HG02943 (cell line): ENCODE data around the gene TOR2A.
"Not testable (repeated sequence)": the region's sequence is repeated elsewhere in the genome, so short reads cannot be mapped to it uniquely, and the experiment has no call there.

Experiments used
- ATAC-seq: cut with Tn5 transposase; IDR thresholded peaks from one replicate; pipeline ENCODE4 v1.9.1; 2021; ENCODE audit warnings: mild to moderate bottlenecking, low read depth, moderate library complexity; ENCODE audit not compliant: unreplicated experiment

TOR2A gene

GRCh38 chr9:127769101-127769500, 34.0 kb upstream of the TOR2A start:
- no peak for ATAC-seq

GRCh38 chr9:127768698-127769097, 33.6 kb upstream of the TOR2A start:
- no peak for ATAC-seq

GRCh38 chr9:127767909-127768331, 32.8 kb upstream of the TOR2A start:
- no peak for ATAC-seq

- ATAC-seq: no peak
Observed at GRCh38 chr9:127767410-127767809, 32.3 kb upstream of the TOR2A start.

- no peak for ATAC-seq
Observed at GRCh38 chr9:127765418-127765817, 30.3 kb upstream of the TOR2A start.

- no peak for ATAC-seq
Observed at GRCh38 chr9:127763918-127764384, 28.9 kb upstream of the TOR2A start.

- ATAC-seq: no peak
Observed at GRCh38 chr9:127762111-127762676, 27.1 kb upstream of the TOR2A start.

- no peak for ATAC-seq
Observed at GRCh38 chr9:127761491-127761956, 26.4 kb upstream of the TOR2A start.

GRCh38 chr9:127761061-127761460, 26.0 kb upstream of the TOR2A start:
- no peak for ATAC-seq

GRCh38 chr9:127758843-127759242, 23.7 kb upstream of the TOR2A start:
- no peak for ATAC-seq

- not testable (repeated sequence) for ATAC-seq
Observed at GRCh38 chr9:127756776-127757175, 21.7 kb upstream of the TOR2A start.

- ATAC-seq: no peak
Observed at GRCh38 chr9:127756233-127756632, 21.1 kb upstream of the TOR2A start.

- ATAC-seq: no peak
Observed at GRCh38 chr9:127755061-127756060, 20.3 kb upstream of the TOR2A start.

- no peak for ATAC-seq
Observed at GRCh38 chr9:127754099-127755060, 19.3 kb upstream of the TOR2A start.

GRCh38 chr9:127753622-127754021, 18.5 kb upstream of the TOR2A start:
- ATAC-seq: no peak

GRCh38 chr9:127753148-127753547, 18.1 kb upstream of the TOR2A start:
- ATAC-seq: no peak

- no peak for ATAC-seq
Observed at GRCh38 chr9:127751269-127752054, 16.4 kb upstream of the TOR2A start.

GRCh38 chr9:127749090-127749787, 14.1 kb upstream of the TOR2A start:
- no peak for ATAC-seq

- no peak for ATAC-seq
Observed at GRCh38 chr9:127746959-127747569, 12.0 kb upstream of the TOR2A start.
